ENCODE data around the gene PSMG3. TPM values are rescaled to one million over a fixed set of nuclear protein-coding genes. Genes with fewer than 3 reads are reported as not detected.

The PSMG3 gene
- total RNA-seq, 1 experiment from 2014 or later: 33.3 TPM

- ChIA-PET POLR2A (no interaction called here), CTCF (interaction anchor here (0.6 kb wide), 1 partner anchor 801 kb away, joined by 4 read pairs; no protein-coding TSS in a partner anchor)
- TF ChIP-seq JAZF1 (CRISPR knock-in tag; IDR thresholded peaks at IDR 0.05) (no peak), EMX1 (CRISPR knock-in tag; IDR thresholded peaks at IDR 0.05) (no peak), CDX4 (CRISPR knock-in tag; IDR thresholded peaks at IDR 0.05; ENCODE audit: borderline replicate concordance) (no peak), RORB (CRISPR knock-in tag; IDR thresholded peaks at IDR 0.05) (no peak), PREB (CRISPR knock-in tag; IDR thresholded peaks at IDR 0.05; ENCODE audit: borderline replicate concordance) (no peak), ZNF317 (CRISPR knock-in tag; IDR thresholded peaks at IDR 0.05; ENCODE audit: borderline replicate concordance, low read depth) (no peak), AFF4 (CRISPR knock-in tag; IDR thresholded peaks at IDR 0.05; ENCODE audit: borderline replicate concordance) (no peak), MLX (CRISPR knock-in tag; IDR thresholded peaks at IDR 0.05) (no peak), STAT6 (CRISPR knock-in tag; conservative IDR thresholded peaks at IDR 0.05; ENCODE audit: low read depth) (no peak), E2F1 (CRISPR knock-in tag; IDR thresholded peaks at IDR 0.05) (no peak), ZNF671 (CRISPR knock-in tag; IDR thresholded peaks at IDR 0.05) (no peak), NFYB (CRISPR knock-in tag; conservative IDR thresholded peaks at IDR 0.05; ENCODE audit: low read depth) (no peak), MAX (CRISPR knock-in tag; IDR thresholded peaks at IDR 0.05) (no peak), ZNF532 (CRISPR knock-in tag; IDR thresholded peaks at IDR 0.05; ENCODE audit: borderline replicate concordance) (no peak), CREM (CRISPR knock-in tag; IDR thresholded peaks at IDR 0.05) (no peak), KAT7 (CRISPR knock-in tag; IDR thresholded peaks at IDR 0.05; ENCODE audit: borderline replicate concordance) (no peak), ZBTB21 (CRISPR knock-in tag; IDR thresholded peaks at IDR 0.05; ENCODE audit: borderline replicate concordance) (no peak), FOXK1 (CRISPR knock-in tag; IDR thresholded peaks at IDR 0.05) (no peak), NFATC4 (CRISPR knock-in tag; IDR thresholded peaks at IDR 0.05) (no peak), ERG (CRISPR knock-in tag; IDR thresholded peaks at IDR 0.05) (no peak)
- no peak overlapping the region; the same call in 1 of the 2 replicates for H3K27ac Mint-ChIP-seq
- no peaks in the 10 kb centered on the region for H3K9me3 Mint-ChIP-seq
- H3K27me3 Mint-ChIP-seq (ENCODE audit: low read depth): peaks cover 2% of the 10 kb centered on the region; the same call in 1 of the 2 replicates
- H3K36me3 Mint-ChIP-seq: no peaks in the 10 kb centered on the region
- ATAC-seq (no peak), DNase-seq (ENCODE audit: low spot score) (no peak)
- peaks cover 3% of the 10 kb centered on the region for H3K4me1 Mint-ChIP-seq
- no peak overlapping the region for H3K4me3 Mint-ChIP-seq
Measured at GRCh38 chr7:1596181-1597043, 26.6 kb upstream of the PSMG3 start.
